Kidney (tissue), 14 donors: Measurements from ENCODE around the gene CERS5. TPM values are rescaled to one million over a fixed set of nuclear protein-coding genes. Genes with fewer than 3 reads are reported as not detected.

Experiments used
- DNase-seq, 5 donors: peaks; one replicate each; pipeline ENCODE4 v3.0.0-alpha.2; 2013 to 2020
- FAIRE-seq: peaks from 2 replicates; lab custom pipeline; 2012; peaks lifted over from hg19 to GRCh38; lab: Jason Lieb, UNC
- H3K27ac ChIP-seq, 2 donors: one replicate each; pipeline ENCODE4 v1.7.0; 2013; ENCODE audit warnings: low read depth in 2 of 2, low read length in 2 of 2, inconsistent platforms in 1 of 2
- H3K27me3 ChIP-seq: one replicate; pipeline ENCODE4 v1.7.1; 2013; ENCODE audit warnings: low read length, inconsistent platforms; ENCODE audit not compliant: control insufficient read depth, insufficient read depth
- H3K36me3 ChIP-seq, 3 donors: one replicate each; pipeline versions ENCODE4 v1.7.0 to v1.7.1; 2013; ENCODE audit warnings: low read length in 3 of 3, control low read depth in 1 of 3, inconsistent platforms in 1 of 3; ENCODE audit not compliant: insufficient read depth in 3 of 3, control insufficient read depth in 2 of 3
- H3K4me1 ChIP-seq, 3 donors: one replicate each; pipeline versions ENCODE4 v1.7.0 to v1.7.1; 2013; ENCODE audit warnings: low read length in 3 of 3, inconsistent platforms in 1 of 3, low read depth in 1 of 3; ENCODE audit not compliant: control insufficient read depth in 2 of 3, insufficient read depth in 2 of 3
- H3K4me3 ChIP-seq, 3 donors: one replicate each; pipeline versions ENCODE4 v1.7.0 to v1.8.1; 2013; ENCODE audit warnings: low read length in 3 of 3, control low read depth in 1 of 3, inconsistent platforms in 1 of 3
- H3K9ac ChIP-seq, 3 donors: one replicate each; pipeline versions ENCODE4 v1.7.0 to v1.7.1; 2013; ENCODE audit warnings: low read length in 3 of 3, control low read depth in 1 of 3, inconsistent platforms in 1 of 3
- H3K9me3 ChIP-seq, 3 donors: one replicate each; pipeline versions ENCODE4 v1.7.0 to v1.7.1; 2013; ENCODE audit warnings: low read length in 3 of 3, control low read depth in 1 of 3, inconsistent platforms in 1 of 3; ENCODE audit not compliant: control insufficient read depth in 2 of 3, insufficient read depth in 1 of 3
- CTCF ChIP-seq: IDR thresholded peaks from 3 replicates; pipeline ENCODE4 v1.5.1; 2012; ENCODE audit warnings: mild to moderate bottlenecking, moderate library complexity, borderline replicate concordance; ENCODE audit not compliant: insufficient read depth; ENCODE audit errors: extremely low read depth
- intact Hi-C: fragments of 100-400 bp; cut with DNase I; formaldehyde crosslinking; loops from one replicate; pipeline ENCODE4 v1.11.1; 2022
- polyA plus RNA-seq: library from polyadenylated mRNA; stranded (reverse); fragments of 350-450 nt; fragmentation: Illumina TruSeq; extraction: RNeasy Lipid Tissue Mini Kit (QIAGEN cat#74804); gene quantifications from one replicate; pipeline ENCODE4 v1.2.3, GENCODE V29; 2014; ENCODE audit warnings: low read depth, low replicate concordance; ENCODE audit not compliant: insufficient read depth
- total RNA-seq: library from RNA; stranded (reverse); fragmentation: NEBNext Ultra II Directional; extraction: Animal tissue kit (Norgen Biotek cat#: 25700); gene quantifications from one replicate; pipeline ENCODE4 v1.2.1, GENCODE V29; 2021
- donor health status: control.
- donor health status: control.
- donor health status: control.
- donor health status: control.
- donor health status: control.
- donor health status: DM: yes; HTN: yes; CAD: no.
- donor health status: Normal renal cell carcinoma (clear cell type).

The CERS5 gene
- total and polyA plus RNA-seq, 2 donors from 2014 or later = 40.2 to 52.1 TPM

- no peaks in the 10 kb centered on the region for H3K9me3 ChIP-seq
- no peaks in the 10 kb centered on the region for H3K27me3 ChIP-seq
- no peak overlapping the region for H3K27ac ChIP-seq
- peaks cover 0 to 14% (median 4%) of the 10 kb centered on the region in 3 donors for H3K4me1 ChIP-seq
- H3K4me3 ChIP-seq = no peak overlapping the region
- TF ChIP-seq CTCF = no peak
- intact Hi-C loops = no loop called here
- DNase-seq (no peak), FAIRE-seq (no peak)
- H3K9ac ChIP-seq = no peak overlapping the region
- peaks cover 8 to 37% (median 20%) of the 10 kb centered on the region in 3 donors for H3K36me3 ChIP-seq
Measured at GRCh38 chr12:50120953-50121352, 46.2 kb downstream of the CERS5 start.

- FAIRE-seq (no peak), DNase-seq (no peak)
- Histone ChIP-seq H3K4me1 (peaks cover 0 to 14% (median 4%) of the 10 kb centered on the region in 3 donors), H3K27me3 (no peaks in the 10 kb centered on the region), H3K4me3 (no peak overlapping the region), H3K9ac (no peak overlapping the region), H3K9me3 (no peaks in the 10 kb centered on the region), H3K27ac (no peak overlapping the region), H3K36me3 (peaks cover 8 to 37% (median 20%) of the 10 kb centered on the region in 3 donors)
- no peak for TF ChIP-seq CTCF
- intact Hi-C loops = no loop called here
Measured at GRCh38 chr12:50120521-50120920, 46.6 kb downstream of the CERS5 start.

GRCh38 chr12:50119387-50119786, 47.8 kb downstream of the CERS5 start:
- TF ChIP-seq CTCF = no peak
- no peak overlapping the region for H3K4me3 ChIP-seq
- no peak overlapping the region for H3K27ac ChIP-seq
- no peak for DNase-seq
- peaks cover 0 to 11% (median 4%) of the 10 kb centered on the region in 3 donors for H3K4me1 ChIP-seq
- intact Hi-C loops = no loop called here
- H3K9me3 ChIP-seq = no peaks in the 10 kb centered on the region
- no peak for FAIRE-seq
- no peak overlapping the region for H3K9ac ChIP-seq
- H3K27me3 ChIP-seq = no peaks in the 10 kb centered on the region
- H3K36me3 ChIP-seq = peaks cover 8 to 35% (median 20%) of the 10 kb centered on the region in 3 donors
